H1 (cell line): ENCODE measurements around the gene ATG5. TPM values are rescaled to one million over a fixed set of nuclear protein-coding genes. Genes with fewer than 3 reads are reported as not detected.

Source experiments
- CHD1 ChIP-seq: IDR thresholded peaks from 2 replicates; pipeline ENCODE4 v1.6.1; 2012; ENCODE audit warnings: low read depth, low read length, improper control_type of control experiment
- KDM5A ChIP-seq: fragments of 200-600 bp; IDR thresholded peaks from 2 replicates; pipeline ENCODE4 v1.7.1; 2012; ENCODE audit warnings: mild to moderate bottlenecking, low read length, inconsistent platforms, mixed read lengths
- MAFK ChIP-seq: IDR thresholded peaks from 2 replicates; pipeline ENCODE4 v1.6.1; 2012; ENCODE audit warnings: low read depth, mild to moderate bottlenecking, improper control_type of control experiment, low read length
- TAF7 ChIP-seq: optimal IDR thresholded peaks from 2 replicates; pipeline ENCODE3; 2011; ENCODE audit warnings: low read depth, mild to moderate bottlenecking, inconsistent platforms, low read length, moderate library complexity, borderline replicate concordance
- polyA plus RNA-seq, 7 experiments: library from polyadenylated mRNA; depleted of rRNA in 3 of 7; stranded (reverse) in 5 of 7; unstranded in 2 of 7; fragments of >200 nt in 5 of 7; fragments of 200-250 nt in 2 of 7; gene quantifications; 1 replicate in 5 of 7; 2 replicates in 1 of 7; 4 replicates in 1 of 7; pipeline versions ENCODE4 v1.2.1 to v1.2.3, GENCODE V29; 2011 to 2013; ENCODE audit warnings: missing spikeins in 2 of 7, mixed read lengths in 2 of 7
- total RNA-seq: library from RNA; stranded (reverse); fragmentation: NEBNext Ultra II Directional; extraction: Animal tissue kit (Norgen Biotek cat#: 25700); gene quantifications from 2 replicates; pipeline ENCODE4 v1.2.1, GENCODE V29; 2021
- TF ChIP-seq, protein P1 (sequence below): IDR thresholded peaks from 2 replicates; pipeline ENCODE4 v1.6.1; 2011; ENCODE audit warnings: low read length, improper control_type of control experiment

ATG5 gene
- total and polyA plus RNA-seq, 2 of the 8 experiments (the other 6 are each of a cell fraction or from before 2014, with no cell fraction given), result 18.2 to 39.0 TPM

DNA sequence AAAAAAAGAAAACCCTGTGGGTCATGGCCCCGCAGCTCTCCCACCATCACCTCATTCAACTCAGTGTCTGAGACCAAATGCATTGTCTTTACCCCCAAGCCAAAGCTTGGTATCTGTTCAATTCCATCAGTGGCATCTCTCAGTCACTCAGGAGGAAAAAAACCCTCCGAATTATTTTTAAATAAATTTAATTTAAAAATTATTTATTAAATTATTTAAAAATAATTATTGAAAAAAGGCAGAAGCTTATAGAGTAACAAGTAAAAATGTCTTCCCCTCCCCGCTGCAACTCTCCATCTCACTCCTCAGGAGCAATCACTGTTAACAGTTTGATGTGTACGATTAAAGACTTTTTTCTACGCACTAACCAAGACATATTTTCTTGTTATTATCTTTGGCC lies 188.7 kb downstream of the ATG5 start (continued):
- TF ChIP-seq, protein P1, sequence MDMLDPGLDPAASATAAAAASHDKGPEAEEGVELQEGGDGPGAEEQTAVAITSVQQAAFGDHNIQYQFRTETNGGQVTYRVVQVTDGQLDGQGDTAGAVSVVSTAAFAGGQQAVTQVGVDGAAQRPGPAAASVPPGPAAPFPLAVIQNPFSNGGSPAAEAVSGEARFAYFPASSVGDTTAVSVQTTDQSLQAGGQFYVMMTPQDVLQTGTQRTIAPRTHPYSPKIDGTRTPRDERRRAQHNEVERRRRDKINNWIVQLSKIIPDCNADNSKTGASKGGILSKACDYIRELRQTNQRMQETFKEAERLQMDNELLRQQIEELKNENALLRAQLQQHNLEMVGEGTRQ, result no peak
- TF ChIP-seq KDM5A, result no peak
- no peak for TF ChIP-seq CHD1
- no peak for TF ChIP-seq TAF7
- TF ChIP-seq MAFK, result no peak
